ENCODE data around the gene IL12A.

Gene IL12A

DNA sequence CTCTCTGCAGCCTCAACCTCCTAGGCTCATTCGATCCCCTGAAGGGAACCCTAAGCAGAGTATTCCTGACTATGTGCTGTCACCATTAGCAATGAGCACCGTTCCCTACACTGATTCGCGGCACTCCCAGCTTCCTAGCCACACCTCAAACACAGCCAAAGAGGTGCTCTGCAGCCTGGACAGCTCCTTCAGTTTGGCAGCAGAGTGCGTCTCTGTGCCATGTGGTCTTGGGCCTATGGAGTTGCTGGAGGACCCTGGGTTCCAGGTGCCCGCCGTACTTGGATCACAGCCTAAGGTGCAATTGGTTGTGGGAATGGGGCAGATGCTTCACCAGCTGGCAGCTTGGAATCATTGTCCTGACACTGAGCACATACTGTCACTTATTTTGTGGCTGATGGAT lies 17.3 kb upstream of the IL12A start:
- ChIA-PET POLR2A (ENCODE audit: low non-redundant PET) (no interaction called here), CTCF (interaction anchor here (1.4 kb wide), 1 partner anchor 17 kb away, joined by 3 read pairs; the partner anchor contains the start of gene IL12A)
- no peak for TF ChIP-seq CTCF (conservative IDR thresholded peaks at IDR 0.05; ENCODE audit: low read depth)

GRCh38 chr3:159977295-159977694 lies 11.3 kb upstream of the IL12A start:
- POLR2A ChIA-PET (ENCODE audit: low non-redundant PET): no interaction called here
- DNase-seq (ENCODE audit: low spot score): no peak
- TF ChIP-seq CTCF (conservative IDR thresholded peaks at IDR 0.05; ENCODE audit: low read depth): no peak
- H3K27ac ChIP-seq: no peak overlapping the region
- CTCF ChIA-PET: interaction anchor here (0.6 to 1.5 kb wide), 3 partner anchors 10 to 355 kb away, joined by 3 to 5 read pairs (median 4); no protein-coding TSS in a partner anchor

More for the DNA sequence above, 17.3 kb upstream of the IL12A start:
- H3K27ac ChIP-seq: no peak overlapping the region
- DNase-seq (ENCODE audit: low spot score): no peak

DNA sequence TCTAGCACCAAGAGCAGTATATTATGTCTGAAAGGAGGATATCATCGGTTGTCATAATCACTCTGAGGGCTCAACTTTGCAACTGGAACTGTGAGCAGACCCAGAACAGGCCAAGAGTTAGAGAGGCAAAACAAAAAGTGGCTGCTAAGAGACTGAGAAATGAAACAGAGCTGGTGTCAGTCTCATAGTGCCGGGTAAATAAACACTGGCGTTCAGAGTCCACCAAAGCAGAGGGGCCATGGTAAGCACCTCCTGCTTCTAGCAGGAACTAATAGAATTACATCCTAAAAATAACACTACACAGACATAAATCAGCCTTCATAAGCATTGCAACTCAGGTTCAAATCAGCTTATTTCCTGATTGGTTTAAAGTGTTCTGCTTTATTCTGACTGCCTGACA lies 10.3 kb upstream of the IL12A start:
- no peak for TF ChIP-seq CTCF (conservative IDR thresholded peaks at IDR 0.05; ENCODE audit: low read depth)
- DNase-seq (ENCODE audit: low spot score): no peak
- ChIA-PET POLR2A (ENCODE audit: low non-redundant PET) (no interaction called here), CTCF (no interaction called here)
- H3K27ac ChIP-seq: no peak overlapping the region

- DNase-seq (ENCODE audit: low spot score): no peak
- TF ChIP-seq CTCF (conservative IDR thresholded peaks at IDR 0.05; ENCODE audit: low read depth): no peak
- CTCF ChIA-PET: no interaction called here
- POLR2A ChIA-PET (ENCODE audit: low non-redundant PET): no interaction called here
- H3K27ac ChIP-seq: no peak overlapping the region
These were observed 9.5 kb upstream of the IL12A start for GRCh38 chr3:159978918-159979703.

DNA sequence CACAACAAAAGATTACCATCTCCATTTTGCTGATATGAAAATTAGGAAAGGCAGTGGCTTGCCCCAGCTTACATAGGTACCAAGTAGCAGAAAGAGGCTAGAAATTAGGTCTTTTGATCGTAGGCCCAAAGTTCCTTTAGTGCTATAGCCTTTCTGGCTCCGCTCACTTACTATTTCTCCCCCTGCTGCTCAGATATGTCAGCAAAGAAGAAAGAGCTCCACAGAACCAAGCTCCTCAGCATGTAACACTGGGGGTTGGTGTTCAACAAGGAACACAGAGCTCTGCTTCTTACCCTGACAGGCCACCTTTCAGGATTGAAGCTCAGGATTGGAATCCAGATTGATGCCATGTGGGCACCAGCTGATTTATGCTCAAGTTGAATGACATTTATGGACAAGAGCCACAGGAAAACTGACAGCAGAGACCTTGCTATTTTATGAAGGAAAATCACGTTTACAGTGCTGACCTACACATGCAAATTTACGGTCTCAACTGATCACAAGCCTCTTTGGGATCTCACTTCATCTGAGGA lies 6.1 kb upstream of the IL12A start:
- POLR2A ChIA-PET (ENCODE audit: low non-redundant PET): no interaction called here
- CTCF ChIA-PET: interaction anchor here (0.6 kb wide), 1 partner anchor 1353 kb away, joined by 8 read pairs; no protein-coding TSS in a partner anchor
- TF ChIP-seq CTCF (conservative IDR thresholded peaks at IDR 0.05; ENCODE audit: low read depth): no peak
- no peak for DNase-seq (ENCODE audit: low spot score)
- no peak overlapping the region for H3K27ac ChIP-seq

- no peak for TF ChIP-seq CTCF (conservative IDR thresholded peaks at IDR 0.05; ENCODE audit: low read depth)
These were observed 1.3 kb upstream of the IL12A start for GRCh38 chr3:159987291-159987711.

More at GRCh38 chr3:159987291-159987711, 1.3 kb upstream of the IL12A start:
- ChIA-PET POLR2A (ENCODE audit: low non-redundant PET) (no interaction called here), CTCF (interaction anchor here (0.6 to 1.6 kb wide), 5 partner anchors 11 to 193 kb away, joined by 3 to 5 read pairs (median 5); no protein-coding TSS in a partner anchor)
- no peak overlapping the region for H3K27ac ChIP-seq
- DNase-seq (ENCODE audit: low spot score): no peak
